HepG2 (cell line): ENCODE data around the gene KIAA0232. TPM values are rescaled to one million over a fixed set of nuclear protein-coding genes. Genes with fewer than 3 reads are reported as not detected.
A peak's percentile ranks its signal among the peaks of the same experiment; 100 is the strongest.

Source experiments
- BCL6 ChIP-seq: IDR thresholded peaks from 2 replicates; pipeline ENCODE4 v1.6.1; 2016; ENCODE audit warnings: missing genetic modification reagents, missing compliant biosample characterization
- ERF ChIP-seq: IDR thresholded peaks from 2 replicates; pipeline ENCODE4 v1.6.1; 2018; ENCODE audit warnings: missing biosample characterization, missing genetic modification reagents
- FOXJ3 ChIP-seq: sonication (generic); formaldehyde crosslinking; IDR thresholded peaks from 2 replicates; pipeline ENCODE4 v1.4.0; 2020; ENCODE audit warnings: missing genetic modification reagents, mild to moderate bottlenecking, borderline replicate concordance
- HMG20B ChIP-seq: conservative IDR thresholded peaks from 2 replicates; pipeline ENCODE4 v1.6.1; 2016; ENCODE audit warnings: missing genetic modification reagents, missing compliant biosample characterization
- IRF2 ChIP-seq: IDR thresholded peaks from 2 replicates; pipeline ENCODE4 v1.6.1; 2018; ENCODE audit warnings: missing genetic modification reagents, missing compliant biosample characterization
- LCORL ChIP-seq, 2 experiments: fragments of 450-650 bp in 1 of 2; sonication (generic) in 1 of 2; formaldehyde crosslinking in 1 of 2; IDR thresholded peaks; 2 replicates each; pipeline versions ENCODE4 v1.5.0 to v1.6.1; 2017 to 2020; ENCODE audit warnings: antibody characterized with exemption in 1 of 2, missing genetic modification reagents in 1 of 2
- MEIS2 ChIP-seq: sonication (generic); formaldehyde crosslinking; IDR thresholded peaks from 2 replicates; pipeline ENCODE4 v1.9.0; 2021; ENCODE audit warnings: mild to moderate bottlenecking, missing genetic modification reagents
- NCOR1 ChIP-seq: fragments of 200-600 bp; sonication (generic); IDR thresholded peaks from 2 replicates; pipeline ENCODE4 v1.7.0; 2017; ENCODE audit warnings: antibody characterized with exemption, low read length, borderline replicate concordance
- NR2F2 ChIP-seq: IDR thresholded peaks from 2 replicates; pipeline ENCODE4 v1.6.1; 2012; ENCODE audit warnings: low read depth, inconsistent platforms, borderline replicate concordance
- PAWR ChIP-seq: sonication (generic); formaldehyde crosslinking; IDR thresholded peaks from 2 replicates; pipeline ENCODE4 v1.4.0; 2020; ENCODE audit warnings: missing genetic modification reagents, mild to moderate bottlenecking, borderline replicate concordance
- SIX1 ChIP-seq: sonication (generic); formaldehyde crosslinking; IDR thresholded peaks from 2 replicates; pipeline ENCODE4 v1.4.0; 2020; ENCODE audit warnings: missing genetic modification reagents, borderline replicate concordance
- SKI ChIP-seq: fragments of 450-650 bp; IDR thresholded peaks from one replicate; pipeline ENCODE4 v1.6.1; 2018; ENCODE audit warnings: mild to moderate bottlenecking; ENCODE audit not compliant: partially characterized antibody
- SP140L ChIP-seq: sonication (generic); formaldehyde crosslinking; IDR thresholded peaks from 2 replicates; pipeline ENCODE4 v1.4.0; 2020; ENCODE audit warnings: missing genetic modification reagents, borderline replicate concordance
- TAF1 ChIP-seq: sonication (generic); formaldehyde crosslinking; IDR thresholded peaks from 2 replicates; pipeline ENCODE4 v1.4.0; 2020; ENCODE audit warnings: missing genetic modification reagents
- ZBTB20 ChIP-seq: sonication (generic); formaldehyde crosslinking; IDR thresholded peaks from 2 replicates; pipeline ENCODE4 v1.8.1; 2023; ENCODE audit warnings: missing genetic modification reagents, low read depth, mild to moderate bottlenecking, borderline replicate concordance
- ZBTB7A ChIP-seq: sonication (generic); formaldehyde crosslinking; IDR thresholded peaks from 2 replicates; pipeline ENCODE4 v1.8.0; 2022; ENCODE audit warnings: mild to moderate bottlenecking, missing genetic modification reagents
- ZNF317 ChIP-seq: sonication (generic); formaldehyde crosslinking; IDR thresholded peaks from 2 replicates; pipeline ENCODE4 v1.5.0; 2020; ENCODE audit warnings: mild to moderate bottlenecking, missing genetic modification reagents
- polyA plus RNA-seq, 8 experiments: library from polyadenylated mRNA; depleted of rRNA in 3 of 8; stranded (reverse) in 7 of 8; unstranded in 1 of 8; fragments of >200 nt; fragmentation: Illumina TruSeq in 4 of 8; extraction: Trizol in 4 of 8; gene quantifications; 2 replicates each; pipeline versions ENCODE4 v1.2.1 to v1.2.3, GENCODE V29; 2011 to 2016; ENCODE audit warnings: low read depth in 4 of 8, missing spikeins in 1 of 8, mixed read lengths in 1 of 8; ENCODE audit not compliant: insufficient read depth in 1 of 8
- total RNA-seq, 5 experiments: library from RNA; depleted of rRNA; stranded (reverse); fragments of >200 nt; fragmentation: Illumina TruSeq; extraction: Trizol; gene quantifications; 2 replicates each; pipeline ENCODE4 v1.2.3, GENCODE V29; 2016; ENCODE audit warnings: low read depth in 1 of 5
- TF ChIP-seq, protein P1 (sequence below): IDR thresholded peaks from 2 replicates; pipeline ENCODE4 v1.6.1; 2016
- TF ChIP-seq, protein P2 (sequence below): sonication (generic); formaldehyde crosslinking; IDR thresholded peaks from 2 replicates; pipeline ENCODE4 v1.4.0; 2020; ENCODE audit warnings: missing genetic modification reagents
- TF ChIP-seq, protein P3 (sequence below): IDR thresholded peaks from 2 replicates; pipeline ENCODE4 v1.6.1; 2016; ENCODE audit warnings: low read depth, missing genetic modification reagents, missing compliant biosample characterization

Gene KIAA0232
- total and polyA plus RNA-seq, 2 of the 13 experiments (the other 11 are each of a cell fraction or from before 2014, with no cell fraction given): 7.8 to 17.1 TPM

DNA sequence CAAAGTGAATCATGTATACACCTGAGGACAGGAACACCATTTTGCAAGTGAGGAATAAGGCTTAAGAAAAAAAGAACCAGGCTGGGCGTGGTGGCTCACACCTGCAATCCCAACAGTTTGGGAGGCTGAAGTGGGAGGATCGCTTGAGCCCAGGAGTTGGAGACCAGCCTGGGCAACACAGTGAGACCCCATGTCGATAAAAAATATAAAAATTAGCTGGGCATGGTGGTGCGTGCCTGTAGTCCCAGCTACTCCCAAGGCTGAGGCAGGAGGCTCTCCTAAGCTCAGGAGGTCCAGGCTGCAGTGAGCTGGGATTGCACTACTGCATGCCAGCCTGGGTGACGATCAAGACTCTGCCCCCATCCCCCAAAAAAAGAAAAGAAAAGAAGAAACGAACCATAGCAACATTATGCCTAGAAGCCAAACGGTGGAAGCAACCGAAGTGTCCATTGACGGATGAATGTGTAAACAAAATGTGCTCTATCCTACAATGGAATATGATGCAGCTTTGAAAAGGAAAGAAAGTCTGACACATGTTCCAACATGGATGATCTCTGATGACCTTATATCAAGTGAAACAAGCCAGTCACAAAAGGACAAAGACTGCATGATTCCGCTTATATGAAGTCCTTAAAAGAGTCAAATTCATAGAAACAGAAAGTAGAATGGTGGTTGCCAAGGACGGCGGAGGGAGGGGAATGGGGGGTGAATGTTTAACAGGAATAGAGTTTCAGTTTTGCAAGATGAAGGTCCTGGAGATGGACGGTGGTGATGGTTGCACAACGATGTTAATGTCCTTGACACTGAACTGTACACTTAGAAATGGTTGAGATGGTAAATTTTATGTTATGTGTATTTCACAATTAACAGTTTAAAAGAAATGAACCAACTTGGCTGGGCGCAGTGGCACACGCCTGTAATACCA lies 8.6 kb upstream of the KIAA0232 start (continued):
- TF ChIP-seq FOXJ3 (peak; percentile 36; the same call in 1 of the 2 replicates), SIX1 (CRISPR knock-in tag) (peak; percentile 87), ZNF317 (CRISPR knock-in tag) (peak; percentile 66), NCOR1 (peak; percentile 91), BCL6 (CRISPR knock-in tag) (peak; percentile 94), ZBTB7A (CRISPR knock-in tag) (no peak), SP140L (no peak), MEIS2 (no peak), PAWR (CRISPR knock-in tag) (no peak), ZBTB20 (CRISPR knock-in tag) (0 out of 2 replicates have a peak, but pooled peaks have one; percentile 20), LCORL (IDR thresholded peaks at IDR 0.05) (no peak; the same call in 1 of the 2 replicates), LCORL (CRISPR knock-in tag; IDR thresholded peaks at IDR 0.05) (peak; percentile 66; the same call in 1 of the 2 replicates), SKI (peak; percentile 90), IRF2 (CRISPR knock-in tag) (peak; percentile 88), ERF (CRISPR knock-in tag) (peak; percentile 80), TAF1 (CRISPR knock-in tag) (no peak), HMG20B (CRISPR knock-in tag) (peak; percentile 37; the same call in 1 of the 2 replicates), NR2F2 (0 out of 2 replicates have a peak, but pooled peaks have one; percentile 9)
- TF ChIP-seq, protein P1, sequence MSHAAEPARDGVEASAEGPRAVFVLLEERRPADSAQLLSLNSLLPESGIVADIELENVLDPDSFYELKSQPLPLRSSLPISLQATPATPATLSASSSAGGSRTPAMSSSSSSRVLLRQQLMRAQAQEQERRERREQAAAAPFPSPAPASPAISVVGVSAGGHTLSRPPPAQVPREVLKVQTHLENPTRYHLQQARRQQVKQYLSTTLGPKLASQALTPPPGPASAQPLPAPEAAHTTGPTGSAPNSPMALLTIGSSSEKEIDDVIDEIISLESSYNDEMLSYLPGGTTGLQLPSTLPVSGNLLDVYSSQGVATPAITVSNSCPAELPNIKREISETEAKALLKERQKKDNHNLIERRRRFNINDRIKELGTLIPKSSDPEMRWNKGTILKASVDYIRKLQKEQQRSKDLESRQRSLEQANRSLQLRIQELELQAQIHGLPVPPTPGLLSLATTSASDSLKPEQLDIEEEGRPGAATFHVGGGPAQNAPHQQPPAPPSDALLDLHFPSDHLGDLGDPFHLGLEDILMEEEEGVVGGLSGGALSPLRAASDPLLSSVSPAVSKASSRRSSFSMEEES (CRISPR knock-in tag): peak; percentile 37; the same call in 1 of the 2 replicates
- TF ChIP-seq, protein P2, sequence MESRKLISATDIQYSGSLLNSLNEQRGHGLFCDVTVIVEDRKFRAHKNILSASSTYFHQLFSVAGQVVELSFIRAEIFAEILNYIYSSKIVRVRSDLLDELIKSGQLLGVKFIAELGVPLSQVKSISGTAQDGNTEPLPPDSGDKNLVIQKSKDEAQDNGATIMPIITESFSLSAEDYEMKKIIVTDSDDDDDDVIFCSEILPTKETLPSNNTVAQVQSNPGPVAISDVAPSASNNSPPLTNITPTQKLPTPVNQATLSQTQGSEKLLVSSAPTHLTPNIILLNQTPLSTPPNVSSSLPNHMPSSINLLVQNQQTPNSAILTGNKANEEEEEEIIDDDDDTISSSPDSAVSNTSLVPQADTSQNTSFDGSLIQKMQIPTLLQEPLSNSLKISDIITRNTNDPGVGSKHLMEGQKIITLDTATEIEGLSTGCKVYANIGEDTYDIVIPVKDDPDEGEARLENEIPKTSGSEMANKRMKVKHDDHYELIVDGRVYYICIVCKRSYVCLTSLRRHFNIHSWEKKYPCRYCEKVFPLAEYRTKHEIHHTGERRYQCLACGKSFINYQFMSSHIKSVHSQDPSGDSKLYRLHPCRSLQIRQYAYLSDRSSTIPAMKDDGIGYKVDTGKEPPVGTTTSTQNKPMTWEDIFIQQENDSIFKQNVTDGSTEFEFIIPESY: no peak
- TF ChIP-seq, protein P3, sequence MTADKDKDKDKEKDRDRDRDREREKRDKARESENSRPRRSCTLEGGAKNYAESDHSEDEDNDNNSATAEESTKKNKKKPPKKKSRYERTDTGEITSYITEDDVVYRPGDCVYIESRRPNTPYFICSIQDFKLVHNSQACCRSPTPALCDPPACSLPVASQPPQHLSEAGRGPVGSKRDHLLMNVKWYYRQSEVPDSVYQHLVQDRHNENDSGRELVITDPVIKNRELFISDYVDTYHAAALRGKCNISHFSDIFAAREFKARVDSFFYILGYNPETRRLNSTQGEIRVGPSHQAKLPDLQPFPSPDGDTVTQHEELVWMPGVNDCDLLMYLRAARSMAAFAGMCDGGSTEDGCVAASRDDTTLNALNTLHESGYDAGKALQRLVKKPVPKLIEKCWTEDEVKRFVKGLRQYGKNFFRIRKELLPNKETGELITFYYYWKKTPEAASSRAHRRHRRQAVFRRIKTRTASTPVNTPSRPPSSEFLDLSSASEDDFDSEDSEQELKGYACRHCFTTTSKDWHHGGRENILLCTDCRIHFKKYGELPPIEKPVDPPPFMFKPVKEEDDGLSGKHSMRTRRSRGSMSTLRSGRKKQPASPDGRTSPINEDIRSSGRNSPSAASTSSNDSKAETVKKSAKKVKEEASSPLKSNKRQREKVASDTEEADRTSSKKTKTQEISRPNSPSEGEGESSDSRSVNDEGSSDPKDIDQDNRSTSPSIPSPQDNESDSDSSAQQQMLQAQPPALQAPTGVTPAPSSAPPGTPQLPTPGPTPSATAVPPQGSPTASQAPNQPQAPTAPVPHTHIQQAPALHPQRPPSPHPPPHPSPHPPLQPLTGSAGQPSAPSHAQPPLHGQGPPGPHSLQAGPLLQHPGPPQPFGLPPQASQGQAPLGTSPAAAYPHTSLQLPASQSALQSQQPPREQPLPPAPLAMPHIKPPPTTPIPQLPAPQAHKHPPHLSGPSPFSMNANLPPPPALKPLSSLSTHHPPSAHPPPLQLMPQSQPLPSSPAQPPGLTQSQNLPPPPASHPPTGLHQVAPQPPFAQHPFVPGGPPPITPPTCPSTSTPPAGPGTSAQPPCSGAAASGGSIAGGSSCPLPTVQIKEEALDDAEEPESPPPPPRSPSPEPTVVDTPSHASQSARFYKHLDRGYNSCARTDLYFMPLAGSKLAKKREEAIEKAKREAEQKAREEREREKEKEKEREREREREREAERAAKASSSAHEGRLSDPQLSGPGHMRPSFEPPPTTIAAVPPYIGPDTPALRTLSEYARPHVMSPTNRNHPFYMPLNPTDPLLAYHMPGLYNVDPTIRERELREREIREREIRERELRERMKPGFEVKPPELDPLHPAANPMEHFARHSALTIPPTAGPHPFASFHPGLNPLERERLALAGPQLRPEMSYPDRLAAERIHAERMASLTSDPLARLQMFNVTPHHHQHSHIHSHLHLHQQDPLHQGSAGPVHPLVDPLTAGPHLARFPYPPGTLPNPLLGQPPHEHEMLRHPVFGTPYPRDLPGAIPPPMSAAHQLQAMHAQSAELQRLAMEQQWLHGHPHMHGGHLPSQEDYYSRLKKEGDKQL (CRISPR knock-in tag): peak; percentile 48; the same call in 1 of the 2 replicates
